Measurements from ENCODE around the gene TMEM201. TPM values are rescaled to one million over a fixed set of nuclear protein-coding genes. Genes with fewer than 3 reads are reported as not detected.

The TMEM201 gene
- total and polyA plus RNA-seq, 2 experiments from 2014 or later = 25.0 to 28.0 TPM

GRCh38 chr1:9643351-9644256 is 54.9 kb downstream of the TMEM201 start:
- Histone ChIP-seq H3K4me1 (ENCODE audit: low read depth) (no peaks in the 10 kb centered on the region), H3K27ac (no peak overlapping the region), H3K27me3 (peaks cover 15% of the 10 kb centered on the region), H3K9me3 (ENCODE audit: low read depth) (no peaks in the 10 kb centered on the region), H3K36me3 (no peaks in the 10 kb centered on the region), H3K4me3 (no peak overlapping the region)
- DNase-seq (ENCODE audit: low read depth in 1 of 2, low spot score in 1 of 2) = no peak
- TF ChIP-seq, protein P1, sequence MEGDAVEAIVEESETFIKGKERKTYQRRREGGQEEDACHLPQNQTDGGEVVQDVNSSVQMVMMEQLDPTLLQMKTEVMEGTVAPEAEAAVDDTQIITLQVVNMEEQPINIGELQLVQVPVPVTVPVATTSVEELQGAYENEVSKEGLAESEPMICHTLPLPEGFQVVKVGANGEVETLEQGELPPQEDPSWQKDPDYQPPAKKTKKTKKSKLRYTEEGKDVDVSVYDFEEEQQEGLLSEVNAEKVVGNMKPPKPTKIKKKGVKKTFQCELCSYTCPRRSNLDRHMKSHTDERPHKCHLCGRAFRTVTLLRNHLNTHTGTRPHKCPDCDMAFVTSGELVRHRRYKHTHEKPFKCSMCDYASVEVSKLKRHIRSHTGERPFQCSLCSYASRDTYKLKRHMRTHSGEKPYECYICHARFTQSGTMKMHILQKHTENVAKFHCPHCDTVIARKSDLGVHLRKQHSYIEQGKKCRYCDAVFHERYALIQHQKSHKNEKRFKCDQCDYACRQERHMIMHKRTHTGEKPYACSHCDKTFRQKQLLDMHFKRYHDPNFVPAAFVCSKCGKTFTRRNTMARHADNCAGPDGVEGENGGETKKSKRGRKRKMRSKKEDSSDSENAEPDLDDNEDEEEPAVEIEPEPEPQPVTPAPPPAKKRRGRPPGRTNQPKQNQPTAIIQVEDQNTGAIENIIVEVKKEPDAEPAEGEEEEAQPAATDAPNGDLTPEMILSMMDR (IDR thresholded peaks at IDR 0.05; ENCODE audit: low read depth, low read length) = no peak

- DNase-seq (ENCODE audit: low read depth in 1 of 2, low spot score in 1 of 2) = no peak
- TF ChIP-seq, protein P1 (IDR thresholded peaks at IDR 0.05; ENCODE audit: low read depth, low read length) = no peak
- Histone ChIP-seq H3K27me3 (peaks cover 35% of the 10 kb centered on the region), H3K4me3 (no peak overlapping the region), H3K36me3 (no peaks in the 10 kb centered on the region), H3K27ac (no peak overlapping the region), H3K9me3 (ENCODE audit: low read depth) (no peaks in the 10 kb centered on the region), H3K4me1 (ENCODE audit: low read depth) (no peaks in the 10 kb centered on the region)
These were observed 57.3 kb downstream of the TMEM201 start for GRCh38 chr1:9646037-9646436.

- peaks cover 56% of the 10 kb centered on the region for H3K27me3 ChIP-seq
- H3K4me1 ChIP-seq (ENCODE audit: low read depth) = peaks cover 4% of the 10 kb centered on the region
- H3K9me3 ChIP-seq (ENCODE audit: low read depth) = no peaks in the 10 kb centered on the region
- H3K4me3 ChIP-seq = no peak overlapping the region
- no peak for DNase-seq (ENCODE audit: low read depth in 1 of 2, low spot score in 1 of 2)
- TF ChIP-seq, protein P1 (IDR thresholded peaks at IDR 0.05; ENCODE audit: low read depth, low read length) = no peak
- no peak overlapping the region for H3K27ac ChIP-seq
- H3K36me3 ChIP-seq = no peaks in the 10 kb centered on the region
These were observed 59.5 kb downstream of the TMEM201 start for GRCh38 chr1:9648171-9648570.

DNA sequence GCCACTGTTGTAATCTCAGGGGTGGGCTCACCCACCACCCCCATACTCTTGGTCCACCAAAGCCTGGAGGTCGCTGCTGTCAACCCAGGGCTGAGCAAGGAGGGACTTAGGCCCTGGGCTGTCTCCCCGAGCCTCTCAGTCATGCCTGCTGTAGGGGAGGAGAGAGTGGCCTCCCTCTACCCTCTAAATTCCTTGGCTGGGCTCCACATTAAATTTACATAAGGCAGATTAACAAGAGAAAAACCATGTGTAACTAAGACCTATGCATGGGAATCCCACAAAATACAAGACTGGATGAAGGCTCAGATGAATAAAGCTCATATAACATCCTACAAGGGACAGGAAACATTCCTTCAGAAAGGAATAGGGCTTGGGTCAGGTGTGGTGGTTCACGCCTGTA is 61.1 kb downstream of the TMEM201 start:
- DNase-seq (ENCODE audit: low read depth in 1 of 2, low spot score in 1 of 2) = no peak
- Histone ChIP-seq H3K36me3 (no peaks in the 10 kb centered on the region), H3K27ac (no peak overlapping the region), H3K4me1 (ENCODE audit: low read depth) (peaks cover 9% of the 10 kb centered on the region), H3K27me3 (peaks cover 68% of the 10 kb centered on the region), H3K9me3 (ENCODE audit: low read depth) (no peaks in the 10 kb centered on the region), H3K4me3 (no peak overlapping the region)
- TF ChIP-seq, protein P1 (IDR thresholded peaks at IDR 0.05; ENCODE audit: low read depth, low read length) = no peak

DNA sequence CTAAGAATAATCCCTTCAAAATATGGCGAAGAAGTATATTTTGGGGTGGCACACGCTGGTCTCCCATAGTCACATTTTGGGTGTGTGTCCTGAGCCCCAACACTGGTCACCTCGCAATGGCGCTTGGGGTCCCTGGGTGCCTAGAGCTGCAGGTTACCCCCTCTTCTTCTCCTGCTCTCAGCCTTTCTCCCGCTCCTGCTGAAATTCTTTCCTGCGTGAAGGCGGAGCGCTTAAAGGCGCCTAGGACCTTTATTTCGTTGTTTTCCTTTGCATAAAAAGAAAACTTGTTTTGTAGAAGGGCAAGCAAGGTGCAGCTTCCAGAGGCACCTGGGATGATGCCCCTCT is 62.5 kb downstream of the TMEM201 start:
- TF ChIP-seq, protein P1 (IDR thresholded peaks at IDR 0.05; ENCODE audit: low read depth, low read length) = no peak
- H3K27ac ChIP-seq = no peak overlapping the region
- peaks cover 69% of the 10 kb centered on the region for H3K27me3 ChIP-seq
- H3K36me3 ChIP-seq = no peaks in the 10 kb centered on the region
- H3K9me3 ChIP-seq (ENCODE audit: low read depth) = no peaks in the 10 kb centered on the region
- H3K4me3 ChIP-seq = peak overlapping the region; percentile 35
- DNase-seq (ENCODE audit: low read depth in 1 of 2, low spot score in 1 of 2) = no peak
- peaks cover 9% of the 10 kb centered on the region for H3K4me1 ChIP-seq (ENCODE audit: low read depth)

Data from cardiac muscle cell (in vitro differentiated cells and primary cell).